Fibroblast of upper back skin (primary cell): ENCODE data around the gene ROBO1.

Source experiments
- DNase-seq: peaks from one replicate; pipeline ENCODE4 v3.0.0-alpha.2; 2013

The ROBO1 gene

GRCh38 chr3:78963771-78964170 is 804.0 kb downstream of the ROBO1 start:
- DNase-seq: no peak

- DNase-seq: no peak
These were observed 810.3 kb downstream of the ROBO1 start for GRCh38 chr3:78957456-78957855.

GRCh38 chr3:78951342-78951945 is 816.4 kb downstream of the ROBO1 start:
- DNase-seq: no peak

GRCh38 chr3:78941587-78941986 is 826.2 kb downstream of the ROBO1 start:
- peak; percentile 94 for DNase-seq

- DNase-seq: peak; percentile 59
These were observed 827.2 kb downstream of the ROBO1 start for GRCh38 chr3:78940626-78941025.

GRCh38 chr3:78940128-78940527 is 827.7 kb downstream of the ROBO1 start:
- no peak for DNase-seq

- DNase-seq: no peak
These were observed 830.3 kb downstream of the ROBO1 start for GRCh38 chr3:78937475-78937874.

GRCh38 chr3:78927759-78928158 is 840.0 kb downstream of the ROBO1 start:
- no peak for DNase-seq

- peak; percentile 25 for DNase-seq
These were observed 841.3 kb downstream of the ROBO1 start for GRCh38 chr3:78926523-78926922.

- DNase-seq: no peak
These were observed 843.1 kb downstream of the ROBO1 start for GRCh38 chr3:78924711-78925110.

- DNase-seq: peak; percentile 97
These were observed 848.6 kb downstream of the ROBO1 start for GRCh38 chr3:78919021-78919755.

GRCh38 chr3:78918361-78919020 is 849.3 kb downstream of the ROBO1 start:
- DNase-seq: peak; percentile 82

GRCh38 chr3:78917536-78917935 is 850.3 kb downstream of the ROBO1 start:
- DNase-seq: peak; percentile 41

GRCh38 chr3:78913711-78914110 is 854.1 kb downstream of the ROBO1 start:
- no peak for DNase-seq

GRCh38 chr3:78912687-78913086 is 855.1 kb downstream of the ROBO1 start:
- no peak for DNase-seq

GRCh38 chr3:78912259-78912658 is 855.5 kb downstream of the ROBO1 start:
- DNase-seq: no peak

GRCh38 chr3:78911394-78911793 is 856.4 kb downstream of the ROBO1 start:
- no peak for DNase-seq

- peak; percentile 33 for DNase-seq
These were observed 859.6 kb downstream of the ROBO1 start for GRCh38 chr3:78908236-78908635.

GRCh38 chr3:78907367-78907766 is 860.4 kb downstream of the ROBO1 start:
- DNase-seq: no peak

GRCh38 chr3:78906930-78907329 is 860.9 kb downstream of the ROBO1 start:
- no peak for DNase-seq

GRCh38 chr3:78906245-78906644 is 861.6 kb downstream of the ROBO1 start:
- DNase-seq: no peak

- no peak for DNase-seq
These were observed 862.1 kb downstream of the ROBO1 start for GRCh38 chr3:78905700-78906099.

GRCh38 chr3:78901544-78901943 is 866.3 kb downstream of the ROBO1 start:
- no peak for DNase-seq

GRCh38 chr3:78900880-78901279 is 866.9 kb downstream of the ROBO1 start:
- DNase-seq: no peak
